Esophagus muscularis mucosa (tissue), 4 donors: ENCODE data around the gene PRDM16.

Experiments used
- CTCF ChIP-seq, 3 experiments: fragments of 200-600 bp in 2 of 3; fragments of 450-650 bp in 1 of 3; sonication (generic) in 2 of 3; IDR thresholded peaks; one replicate each; pipeline ENCODE4 v1.5.1; 2017 to 2019; ENCODE audit warnings: antibody characterized with exemption in 3 of 3, mild to moderate bottlenecking in 2 of 3, moderate library complexity in 1 of 3
- EP300 ChIP-seq: sonication (generic); formaldehyde crosslinking; IDR thresholded peaks from one replicate; pipeline ENCODE4 v1.6.1; 2017; ENCODE audit warnings: antibody characterized with exemption
- POLR2A ChIP-seq: fragments of 450-650 bp; IDR thresholded peaks from one replicate; pipeline ENCODE4 v1.6.1; 2017; ENCODE audit warnings: antibody characterized with exemption, moderate library complexity, mild to moderate bottlenecking, low read depth
- POLR2AphosphoS5 ChIP-seq, 2 donors: sonication (generic); formaldehyde crosslinking; IDR thresholded peaks; one replicate each; pipeline ENCODE4 v1.6.1; 2017; ENCODE audit warnings: antibody characterized with exemption in 2 of 2

- TF ChIP-seq CTCF (IDR thresholded peaks at IDR 0.05) (no peak), POLR2A (no peak), POLR2AphosphoS5 (IDR thresholded peaks at IDR 0.05) (no peak), EP300 (no peak)
Observed at GRCh38 chr1:3079381-3080052, 10.5 kb downstream of the PRDM16 start.
